Measurements from ENCODE around the gene ACTL10. TPM values are rescaled to one million over a fixed set of nuclear protein-coding genes. Genes with fewer than 3 reads are reported as not detected.

Gene ACTL10
- total and polyA plus RNA-seq, 2 of the 13 experiments (the other 11 are each of a cell fraction or from before 2014, with no cell fraction given), result not detected

GRCh38 chr20:33711446-33711738 lies 44.6 kb downstream of the ACTL10 start (continued):
- no peak for TF ChIP-seq ZNF776 (CRISPR knock-in tag; IDR thresholded peaks at IDR 0.05)
- no peak for TF ChIP-seq KDM5B (CRISPR knock-in tag; IDR thresholded peaks at IDR 0.05; ENCODE audit: borderline replicate concordance)
- no peak for TF ChIP-seq YY1 (IDR thresholded peaks at IDR 0.05; ENCODE audit: insufficient read depth, insufficient replicate concordance, low read depth, low read length)
- TF ChIP-seq HDAC1 (CRISPR knock-in tag; IDR thresholded peaks at IDR 0.05), result 0 out of 2 replicates have a peak, but pooled peaks have one; percentile 3
- no peak for TF ChIP-seq KAT8 (CRISPR knock-in tag; IDR thresholded peaks at IDR 0.05)
- no peak for TF ChIP-seq ZBTB40 (IDR thresholded peaks at IDR 0.05)
- no peak for TF ChIP-seq ZBTB40 (CRISPR knock-in tag; IDR thresholded peaks at IDR 0.05)
- TF ChIP-seq CHCHD3 (CRISPR knock-in tag; IDR thresholded peaks at IDR 0.05), result no peak
- no peak for TF ChIP-seq ZNF10 (CRISPR knock-in tag; IDR thresholded peaks at IDR 0.05; ENCODE audit: borderline replicate concordance, low read depth)
- no peak for TF ChIP-seq ZSCAN5A (CRISPR knock-in tag; IDR thresholded peaks at IDR 0.05; ENCODE audit: borderline replicate concordance)
